SK-N-SH treated with all-trans-retinoic acid at 6 μM for 48 hours (cell line): ENCODE data around the gene HS3ST3B1.

ENCODE experiments used
- ARNTL ChIP-seq: fragments of 450-650 bp; formaldehyde crosslinking; IDR thresholded peaks from 2 replicates; pipeline ENCODE4 v1.5.0; 2020; ENCODE audit warnings: low read depth, mild to moderate bottlenecking, moderate library complexity, borderline replicate concordance
- CSRNP3 ChIP-seq: fragments of 250-450 bp; sonication (Bioruptor Pico); IDR thresholded peaks from 2 replicates; pipeline ENCODE4 v1.5.1; 2021; ENCODE audit warnings: mild to moderate bottlenecking, moderate library complexity
- ESRRG ChIP-seq: fragments of 250-450 bp; sonication (Bioruptor Pico); IDR thresholded peaks from 2 replicates; pipeline ENCODE4 v1.6.1; 2021; ENCODE audit warnings: mild to moderate bottlenecking
- ISL1 ChIP-seq: fragments of 250-450 bp; sonication (Bioruptor Pico); IDR thresholded peaks from 2 replicates; pipeline ENCODE4 v2.1.2; 2022; ENCODE audit warnings: mild to moderate bottlenecking, moderate library complexity
- PPARA ChIP-seq: fragments of 250-450 bp; sonication (Bioruptor Pico); IDR thresholded peaks from 2 replicates; pipeline ENCODE4 v1.5.0; 2020; ENCODE audit warnings: mild to moderate bottlenecking, borderline replicate concordance
- RARB ChIP-seq: fragments of 250-450 bp; sonication (Bioruptor Pico); IDR thresholded peaks from 2 replicates; pipeline ENCODE4 v1.8.0; 2021; ENCODE audit warnings: mild to moderate bottlenecking, moderate library complexity
- TCF4 ChIP-seq: fragments of 250-450 bp; sonication (Bioruptor Pico); IDR thresholded peaks from 2 replicates; pipeline ENCODE4 v1.8.0; 2021; ENCODE audit warnings: mild to moderate bottlenecking, moderate library complexity, borderline replicate concordance
- ZFP3 ChIP-seq: fragments of 250-450 bp; sonication (Bioruptor Pico); IDR thresholded peaks from 2 replicates; pipeline ENCODE4 v1.5.0; 2020; ENCODE audit warnings: mild to moderate bottlenecking, moderate library complexity
- ZFP30 ChIP-seq: fragments of 450-650 bp; formaldehyde crosslinking; IDR thresholded peaks from 2 replicates; pipeline ENCODE4 v1.5.0; 2022; ENCODE audit warnings: mild to moderate bottlenecking, moderate library complexity
- ZNF565 ChIP-seq: fragments of 450-650 bp; formaldehyde crosslinking; conservative IDR thresholded peaks from 2 replicates; pipeline ENCODE4 v1.5.0; 2020; ENCODE audit warnings: low read depth, mild to moderate bottlenecking, moderate library complexity
- TF ChIP-seq, protein P1 (sequence below): fragments of 250-450 bp; sonication (Bioruptor Pico); IDR thresholded peaks from 2 replicates; pipeline ENCODE4 v1.5.0; 2020; ENCODE audit warnings: mild to moderate bottlenecking, moderate library complexity
- TF ChIP-seq, protein P2 (sequence below): fragments of 250-450 bp; sonication (Bioruptor Pico); IDR thresholded peaks from 2 replicates; pipeline ENCODE4 v1.8.0; 2020; ENCODE audit warnings: mild to moderate bottlenecking, moderate library complexity, borderline replicate concordance

- TF ChIP-seq, protein P1, sequence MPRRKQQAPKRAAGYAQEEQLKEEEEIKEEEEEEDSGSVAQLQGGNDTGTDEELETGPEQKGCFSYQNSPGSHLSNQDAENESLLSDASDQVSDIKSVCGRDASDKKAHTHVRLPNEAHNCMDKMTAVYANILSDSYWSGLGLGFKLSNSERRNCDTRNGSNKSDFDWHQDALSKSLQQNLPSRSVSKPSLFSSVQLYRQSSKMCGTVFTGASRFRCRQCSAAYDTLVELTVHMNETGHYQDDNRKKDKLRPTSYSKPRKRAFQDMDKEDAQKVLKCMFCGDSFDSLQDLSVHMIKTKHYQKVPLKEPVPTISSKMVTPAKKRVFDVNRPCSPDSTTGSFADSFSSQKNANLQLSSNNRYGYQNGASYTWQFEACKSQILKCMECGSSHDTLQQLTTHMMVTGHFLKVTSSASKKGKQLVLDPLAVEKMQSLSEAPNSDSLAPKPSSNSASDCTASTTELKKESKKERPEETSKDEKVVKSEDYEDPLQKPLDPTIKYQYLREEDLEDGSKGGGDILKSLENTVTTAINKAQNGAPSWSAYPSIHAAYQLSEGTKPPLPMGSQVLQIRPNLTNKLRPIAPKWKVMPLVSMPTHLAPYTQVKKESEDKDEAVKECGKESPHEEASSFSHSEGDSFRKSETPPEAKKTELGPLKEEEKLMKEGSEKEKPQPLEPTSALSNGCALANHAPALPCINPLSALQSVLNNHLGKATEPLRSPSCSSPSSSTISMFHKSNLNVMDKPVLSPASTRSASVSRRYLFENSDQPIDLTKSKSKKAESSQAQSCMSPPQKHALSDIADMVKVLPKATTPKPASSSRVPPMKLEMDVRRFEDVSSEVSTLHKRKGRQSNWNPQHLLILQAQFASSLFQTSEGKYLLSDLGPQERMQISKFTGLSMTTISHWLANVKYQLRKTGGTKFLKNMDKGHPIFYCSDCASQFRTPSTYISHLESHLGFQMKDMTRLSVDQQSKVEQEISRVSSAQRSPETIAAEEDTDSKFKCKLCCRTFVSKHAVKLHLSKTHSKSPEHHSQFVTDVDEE (CRISPR knock-in tag): no peak
- TF ChIP-seq ZFP3 (no peak), ESRRG (CRISPR knock-in tag) (no peak), ZFP30 (no peak), TCF4 (CRISPR knock-in tag) (no peak), ARNTL (no peak), ISL1 (CRISPR knock-in tag) (no peak), PPARA (no peak), CSRNP3 (no peak), ZNF565 (CRISPR knock-in tag) (no peak), RARB (CRISPR knock-in tag) (no peak)
- TF ChIP-seq, protein P2, sequence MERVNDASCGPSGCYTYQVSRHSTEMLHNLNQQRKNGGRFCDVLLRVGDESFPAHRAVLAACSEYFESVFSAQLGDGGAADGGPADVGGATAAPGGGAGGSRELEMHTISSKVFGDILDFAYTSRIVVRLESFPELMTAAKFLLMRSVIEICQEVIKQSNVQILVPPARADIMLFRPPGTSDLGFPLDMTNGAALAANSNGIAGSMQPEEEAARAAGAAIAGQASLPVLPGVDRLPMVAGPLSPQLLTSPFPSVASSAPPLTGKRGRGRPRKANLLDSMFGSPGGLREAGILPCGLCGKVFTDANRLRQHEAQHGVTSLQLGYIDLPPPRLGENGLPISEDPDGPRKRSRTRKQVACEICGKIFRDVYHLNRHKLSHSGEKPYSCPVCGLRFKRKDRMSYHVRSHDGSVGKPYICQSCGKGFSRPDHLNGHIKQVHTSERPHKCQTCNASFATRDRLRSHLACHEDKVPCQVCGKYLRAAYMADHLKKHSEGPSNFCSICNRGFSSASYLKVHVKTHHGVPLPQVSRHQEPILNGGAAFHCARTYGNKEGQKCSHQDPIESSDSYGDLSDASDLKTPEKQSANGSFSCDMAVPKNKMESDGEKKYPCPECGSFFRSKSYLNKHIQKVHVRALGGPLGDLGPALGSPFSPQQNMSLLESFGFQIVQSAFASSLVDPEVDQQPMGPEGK (CRISPR knock-in tag): no peak
Observed at GRCh38 chr17:14320734-14321475, 20.0 kb downstream of the HS3ST3B1 start.
